T-cell (primary cell): ENCODE data around the gene SCOC. TPM values are rescaled to one million over a fixed set of nuclear protein-coding genes. Genes with fewer than 3 reads are reported as not detected.

Experiments
- ATAC-seq, 4 experiments: fragments of 200-7000 bp in 3 of 4; fragments of 150-1000 bp in 1 of 4; cut with Tn5 transposase; replicated peaks in 1 of 4; 1 replicate in 3 of 4; 2 replicates in 1 of 4; pipeline ENCODE4 v1.10.0; 2021; ENCODE audit warnings: moderate library complexity in 3 of 4, mild to moderate bottlenecking in 2 of 4, moderate number of reproducible peaks in 1 of 4
- CTCF ChIA-PET, 2 donors: fragments of 300-600 bp; sonication (Branson Sonifier 250); formaldehyde crosslinking; loops; one replicate each; lab custom pipeline; 2022; ENCODE audit warnings: antibody characterized with exemption in 2 of 2; lab: Charles Lee
- POLR2A ChIA-PET, 2 donors: fragments of 300-600 bp; sonication (Branson Sonifier 250); formaldehyde crosslinking; loops; one replicate each; lab custom pipeline; 2022; ENCODE audit warnings: antibody characterized with exemption in 2 of 2; lab: Charles Lee
- DNase-seq, 35 experiments: peaks; one replicate each; pipeline versions ENCODE4 v3.0.0 to v3.0.0-alpha.2; 2013 to 2023
- H3K27ac ChIP-seq: one replicate; pipeline ENCODE4 v1.5.1; 2013; ENCODE audit warnings: low read length
- H3K27me3 ChIP-seq, 2 experiments: replicated peaks in 1 of 2; 1 replicate in 1 of 2; 2 replicates in 1 of 2; pipeline versions ENCODE4 v1.6.1 to v1.7.0; 2013; ENCODE audit warnings: low read length in 1 of 2, mixed read lengths in 1 of 2; ENCODE audit not compliant: control insufficient read depth in 2 of 2, insufficient read depth in 2 of 2; ENCODE audit errors: extremely low read depth in 1 of 2
- H3K36me3 ChIP-seq, 2 donors: 1 replicate in 1 of 2; 2 replicates in 1 of 2; pipeline versions ENCODE4 v1.6.1 to v1.7.0; 2013; ENCODE audit warnings: low read length in 1 of 2; ENCODE audit not compliant: control insufficient read depth in 2 of 2, insufficient read depth in 1 of 2; ENCODE audit errors: extremely low read depth in 1 of 2
- H3K4me1 ChIP-seq, 2 experiments: 1 replicate in 1 of 2; 2 replicates in 1 of 2; pipeline versions ENCODE4 v1.6.1 to v1.7.0; 2013; ENCODE audit warnings: low read length in 2 of 2, mixed read lengths in 1 of 2; ENCODE audit not compliant: insufficient read depth in 2 of 2, control insufficient read depth in 1 of 2; ENCODE audit errors: extremely low read depth in 1 of 2
- H3K4me3 ChIP-seq, 2 donors: 1 replicate in 1 of 2; 2 replicates in 1 of 2; pipeline versions ENCODE4 v1.5.1 to v1.7.0; 2013; ENCODE audit warnings: mild to moderate bottlenecking in 2 of 2, low read length in 1 of 2, moderate library complexity in 1 of 2; ENCODE audit not compliant: control insufficient read depth in 1 of 2; ENCODE audit errors: extremely low read depth in 1 of 2
- H3K9me3 ChIP-seq: 2 replicates; pipeline ENCODE4 v1.7.0; 2013
- H3K27ac Mint-ChIP-seq, 2 donors: one replicate each; pipeline ENCODE4 v1.8.0; 2020 to 2021; ENCODE audit warnings: mild to moderate bottlenecking in 2 of 2, mixed read lengths in 2 of 2
- H3K27me3 Mint-ChIP-seq, 2 donors: one replicate each; pipeline ENCODE4 v1.8.0; 2021 to 2022; ENCODE audit warnings: mixed read lengths in 2 of 2
- H3K36me3 Mint-ChIP-seq: one replicate; pipeline ENCODE4 v1.8.0; 2021; ENCODE audit warnings: mixed read lengths
- H3K4me1 Mint-ChIP-seq, 3 donors: one replicate each; pipeline ENCODE4 v1.8.0; 2020 to 2022; ENCODE audit warnings: mixed read lengths in 3 of 3, mild to moderate bottlenecking in 1 of 3
- H3K4me3 Mint-ChIP-seq, 3 donors: one replicate each; pipeline ENCODE4 v1.8.0; 2020 to 2022; ENCODE audit warnings: mild to moderate bottlenecking in 3 of 3, mixed read lengths in 3 of 3, moderate library complexity in 3 of 3
- H3K9me3 Mint-ChIP-seq, 3 donors: one replicate each; pipeline ENCODE4 v1.8.0; 2020 to 2022; ENCODE audit warnings: mixed read lengths in 3 of 3
- WGBS: methylation state at CpG from one replicate; pipeline ENCODE4 v1.1.5; 2013; ENCODE audit warnings: missing lambda C conversion rate; ENCODE audit not compliant: insufficient coverage; 5-methylcytosine and 5-hydroxymethylcytosine counted together
- total RNA-seq, 35 experiments: library from RNA in 6 of 35; stranded (reverse) in 6 of 35; fragments of 120-200 nt in 1 of 35; gene quantifications; one replicate each; pipeline versions ENCODE4 v1.2.1 to v1.2.4 and lab custom pipeline; 2013 to 2026

Gene SCOC
- 10 to 100 TPM; 10.3 to 19.3 (median 18.7) TPM for total RNA-seq
- 32.9 TPM for total RNA-seq (2013)
- 9.5 to 73.1 (median 27.0) reads per million in 29 experiments for total RNA-seq (lab: John Stamatoyannopoulos, UW)

- Histone ChIP-seq H3K9me3 (no peaks in the 10 kb centered on the region), H3K4me3 (peak within 1 kb of the TSS; percentile 67 to 88), H3K27ac (peak within 1 kb of the TSS; percentile 85), H3K36me3 (no peaks in the 10 kb centered on the region), H3K4me1 (peaks cover 7 to 13% of the 10 kb centered on the region in 2 experiments), H3K27me3 (no peaks in the 10 kb centered on the region)
- Mint-ChIP-seq H3K4me1 (peaks cover 38 to 49% (median 43%) of the 10 kb centered on the region in 3 donors), H3K9me3 (no peaks in the 10 kb centered on the region), H3K36me3 (no peaks in the 10 kb centered on the region), H3K27ac (peak within 1 kb of the TSS; percentile 77 to 84), H3K4me3 (no peak within 1 kb of the TSS), H3K27me3 (no peaks in the 10 kb centered on the region)
- POLR2A ChIA-PET: interaction anchor here in 1 of 2 donors (0.6 to 1.1 kb wide), 7 partner anchors 12 to 818 kb away, joined by 3 to 10 read pairs (median 4); partner anchors contain the start of gene SETD7
- ATAC-seq (peak; percentile 95 to 97 (median 96)), DNase-seq (peak; percentile 87 to 98 (median 96))
- CTCF ChIA-PET: interaction anchor here (0.5 to 2.9 kb wide), 16 partner anchors 9 to 920 kb away, joined by 3 to 58 read pairs (median 6); partner anchors contain the start of gene ELMOD2 (in 1 of the 2)
- WGBS: under 1% methylated on average over 59 of the region's 63 CpGs
These were observed at the start of gene SCOC for GRCh38 chr4:140373328-140374129. Gene SCOC, plus strand, starts transcription at chr4:140373646. Its CDS starts 5,525 bp downstream, at chr4:140379171.

GRCh38 chr4:140326395-140326993 lies 47.0 kb upstream of the SCOC start:
- Mint-ChIP-seq H3K36me3 (no peaks in the 10 kb centered on the region), H3K27me3 (peaks cover 0 to 10% of the 10 kb centered on the region in 2 donors), H3K4me1 (peaks cover 0 to 4% (median 0%) of the 10 kb centered on the region in 3 donors), H3K27ac (no peak overlapping the region), H3K4me3 (no peak overlapping the region), H3K9me3 (peaks cover 0 to under 1% (median 0%) of the 10 kb centered on the region in 3 donors)
- no peak overlapping the region for H3K27ac ChIP-seq
- ATAC-seq: no peak
- ChIA-PET CTCF (interaction anchor here in 1 of 2 donors (0.6 to 1.0 kb wide), 3 partner anchors 27 to 314 kb away, joined by 3 to 4 read pairs (median 3); no protein-coding TSS in a partner anchor), POLR2A (no interaction called here)
- no peaks in the 10 kb centered on the region for H3K36me3 ChIP-seq
- no peaks in the 10 kb centered on the region for H3K4me1 ChIP-seq
- no peaks in the 10 kb centered on the region for H3K27me3 ChIP-seq
- no CpG with 5 or more reads among the region's 2 CpGs for WGBS
- H3K9me3 ChIP-seq: no peaks in the 10 kb centered on the region
- peak in 1 of 35 experiments; percentile 25 for DNase-seq
- no peak overlapping the region for H3K4me3 ChIP-seq

GRCh38 chr4:140330311-140330900 lies 43.0 kb upstream of the SCOC start:
- POLR2A ChIA-PET: no interaction called here
- H3K27me3 ChIP-seq: no peaks in the 10 kb centered on the region
- no peaks in the 10 kb centered on the region for H3K36me3 ChIP-seq
- peak in 1 of 35 experiments; percentile 12 for DNase-seq
- no peaks in the 10 kb centered on the region for H3K4me1 ChIP-seq
- no peak for ATAC-seq
- no peaks in the 10 kb centered on the region for H3K9me3 ChIP-seq
- Mint-ChIP-seq H3K4me1 (peaks cover 0 to 5% (median 0%) of the 10 kb centered on the region in 3 donors), H3K9me3 (no peaks in the 10 kb centered on the region), H3K4me3 (no peak overlapping the region), H3K27ac (no peak overlapping the region), H3K27me3 (peaks cover 0 to 6% of the 10 kb centered on the region in 2 donors), H3K36me3 (no peaks in the 10 kb centered on the region)
- CTCF ChIA-PET: interaction anchor here (0.5 to 2.2 kb wide), 6 partner anchors 15 to 813 kb away, joined by 3 to 5 read pairs (median 4); no protein-coding TSS in a partner anchor
- no peak overlapping the region for H3K4me3 ChIP-seq
- no peak overlapping the region for H3K27ac ChIP-seq
- no CpG with 5 or more reads among the region's 1 CpG for WGBS

DNA sequence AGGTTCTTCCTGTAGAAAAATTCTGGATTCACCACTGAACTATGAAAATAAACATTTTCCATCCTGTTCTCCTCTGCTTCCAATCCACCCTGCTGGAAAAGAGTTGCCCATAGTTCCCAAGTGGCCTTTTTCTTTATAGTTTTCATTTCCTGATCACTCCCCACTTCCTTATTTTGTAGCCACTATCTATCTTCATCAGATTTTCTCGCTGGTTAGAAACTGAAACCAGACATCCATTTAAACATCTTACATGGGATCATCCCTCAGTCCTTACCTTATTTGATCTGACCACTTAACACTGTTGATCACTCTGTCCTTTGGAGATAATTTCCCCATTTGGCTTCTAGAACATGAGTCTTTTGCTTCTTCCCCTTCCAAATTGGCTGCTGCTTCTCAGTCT lies 42.2 kb upstream of the SCOC start:
- no peak for DNase-seq
- no peaks in the 10 kb centered on the region for H3K9me3 ChIP-seq
- no peak for ATAC-seq
- no peak overlapping the region for H3K4me3 ChIP-seq
- peaks cover 0 to 8% of the 10 kb centered on the region in 2 donors for H3K27me3 Mint-ChIP-seq
- no peaks in the 10 kb centered on the region for H3K4me1 ChIP-seq
- ChIA-PET POLR2A (interaction anchor here in 1 of 2 donors (0.6 kb wide), 1 partner anchor 11 kb away, joined by 3 read pairs; no protein-coding TSS in a partner anchor), CTCF (interaction anchor here in 1 of 2 donors (1.3 kb wide), 1 partner anchor 16 kb away, joined by 3 read pairs; no protein-coding TSS in a partner anchor)
- H3K4me1 Mint-ChIP-seq: peaks cover 0 to 5% (median 0%) of the 10 kb centered on the region in 3 donors
- no peak overlapping the region for H3K27ac Mint-ChIP-seq
- 67% methylated on average over 1 of the region's 1 CpG for WGBS
- H3K36me3 Mint-ChIP-seq: no peaks in the 10 kb centered on the region
- H3K27me3 ChIP-seq: no peaks in the 10 kb centered on the region
- no peak overlapping the region for H3K4me3 Mint-ChIP-seq
- H3K9me3 Mint-ChIP-seq: no peaks in the 10 kb centered on the region
- H3K27ac ChIP-seq: no peak overlapping the region
- no peaks in the 10 kb centered on the region for H3K36me3 ChIP-seq

- ATAC-seq (no peak), DNase-seq (no peak)
- Histone ChIP-seq H3K4me1 (no peaks in the 10 kb centered on the region), H3K27ac (no peak overlapping the region), H3K27me3 (no peaks in the 10 kb centered on the region), H3K9me3 (no peaks in the 10 kb centered on the region), H3K4me3 (no peak overlapping the region), H3K36me3 (no peaks in the 10 kb centered on the region)
- WGBS: no CpG with 5 or more reads among the region's 5 CpGs
- Mint-ChIP-seq H3K27me3 (peaks cover 0 to 11% of the 10 kb centered on the region in 2 donors), H3K4me3 (no peak overlapping the region), H3K27ac (no peak overlapping the region), H3K36me3 (no peaks in the 10 kb centered on the region), H3K9me3 (no peaks in the 10 kb centered on the region), H3K4me1 (peaks cover 0 to 5% (median 0%) of the 10 kb centered on the region in 3 donors)
- ChIA-PET POLR2A (interaction anchor here in 1 of 2 donors (0.6 kb wide), 1 partner anchor 26 kb away, joined by 5 read pairs; no protein-coding TSS in a partner anchor), CTCF (no interaction called here)
These were observed 41.6 kb upstream of the SCOC start for GRCh38 chr4:140331876-140332275.

GRCh38 chr4:140332734-140333133 lies 40.7 kb upstream of the SCOC start:
- Histone ChIP-seq H3K9me3 (no peaks in the 10 kb centered on the region), H3K4me3 (no peak overlapping the region), H3K4me1 (no peaks in the 10 kb centered on the region), H3K27me3 (no peaks in the 10 kb centered on the region), H3K36me3 (no peaks in the 10 kb centered on the region), H3K27ac (no peak overlapping the region)
- POLR2A ChIA-PET: no interaction called here
- no peaks in the 10 kb centered on the region for H3K9me3 Mint-ChIP-seq
- 74% methylated on average over 2 of the region's 2 CpGs for WGBS
- peaks cover 3 to 16% of the 10 kb centered on the region in 2 donors for H3K27me3 Mint-ChIP-seq
- no peaks in the 10 kb centered on the region for H3K36me3 Mint-ChIP-seq
- DNase-seq (no peak), ATAC-seq (no peak)
- CTCF ChIA-PET: no interaction called here
- H3K27ac Mint-ChIP-seq: no peak overlapping the region
- peaks cover 0 to 5% (median 0%) of the 10 kb centered on the region in 3 donors for H3K4me1 Mint-ChIP-seq
- H3K4me3 Mint-ChIP-seq: no peak overlapping the region
